Heart right ventricle (tissue), 16 donors: Measurements from ENCODE around the gene NMBR. TPM values are rescaled to one million over a fixed set of nuclear protein-coding genes. Genes with fewer than 3 reads are reported as not detected.

Experiments
- ATAC-seq, 8 donors: fragments of 200-7000 bp; cut with Tn5 transposase; one replicate each; pipeline ENCODE4 v1.9.1; 2020; ENCODE audit warnings: mild to moderate bottlenecking in 8 of 8, moderate library complexity in 8 of 8, moderate number of reproducible peaks in 1 of 8
- DNase-seq, 2 donors: peaks; one replicate each; pipeline ENCODE4 v3.0.0-alpha.2; 2020
- H3K27ac ChIP-seq, 10 donors: fragments of 200-600 bp; sonication (generic) in 2 of 10; one replicate each; pipeline versions ENCODE4 v1.5.0 to v1.8.0; 2020 to 2022; ENCODE audit warnings: mild to moderate bottlenecking in 3 of 10
- H3K27me3 ChIP-seq, 7 donors: fragments of 200-600 bp; one replicate each; pipeline ENCODE4 v1.8.0; 2021 to 2022; ENCODE audit warnings: mild to moderate bottlenecking in 2 of 7
- H3K36me3 ChIP-seq, 9 donors: fragments of 200-600 bp; sonication (generic) in 1 of 9; one replicate each; pipeline versions ENCODE4 v1.5.0 to v1.8.0; 2020 to 2022; ENCODE audit warnings: mild to moderate bottlenecking in 2 of 9
- H3K4me1 ChIP-seq, 9 donors: fragments of 200-600 bp; sonication (generic) in 1 of 9; one replicate each; pipeline versions ENCODE4 v1.5.0 to v1.8.0; 2020 to 2022; ENCODE audit warnings: mild to moderate bottlenecking in 4 of 9
- H3K4me3 ChIP-seq, 10 donors: fragments of 200-600 bp; sonication (generic) in 2 of 10; one replicate each; pipeline versions ENCODE4 v1.5.0 to v1.8.0; 2020 to 2022; ENCODE audit warnings: mild to moderate bottlenecking in 7 of 10, moderate library complexity in 2 of 10
- H3K9me3 ChIP-seq, 11 donors: fragments of 200-600 bp in 10 of 11; sonication (generic) in 2 of 11; one replicate each; pipeline versions ENCODE4 v1.5.0 to v1.8.0; 2013 to 2022; ENCODE audit warnings: mild to moderate bottlenecking in 2 of 11, control low read depth in 1 of 11, moderate library complexity in 1 of 11
- CTCF ChIP-seq, 9 donors: fragments of 200-600 bp; sonication (generic) in 2 of 9; IDR thresholded peaks; one replicate each; pipeline versions ENCODE4 v1.5.0 to v1.8.0; 2021 to 2022; ENCODE audit warnings: antibody characterized with exemption in 9 of 9, mild to moderate bottlenecking in 5 of 9, moderate library complexity in 1 of 9
- WGBS, 2 donors: extraction: QIAGEN DNeasy Blood & Tissue Kit; methylation state at CpG; one replicate each; pipeline ENCODE4 v1.1.7; 2013; ENCODE audit warnings: inconsistent platforms in 1 of 2; 5-methylcytosine and 5-hydroxymethylcytosine counted together
- intact Hi-C, 10 donors: fragments of 100-400 bp; cut with DNase I; formaldehyde crosslinking; loops; one replicate each; pipeline versions ENCODE4 v1.11.1 to v1.14.2; 2022
- polyA plus RNA-seq, 2 donors: library from polyadenylated mRNA; stranded (reverse); fragments of 200-250 nt; gene quantifications; one replicate each; pipeline ENCODE4 v1.2.3, GENCODE V29; 2013
- total RNA-seq, 10 donors: library from RNA; stranded (reverse); fragmentation: NEBNext Ultra II Directional in 3 of 10; extraction: Animal tissue kit (Norgen Biotek cat#: 25700) in 3 of 10; gene quantifications; one replicate each; pipeline versions ENCODE4 v1.2.1 to v1.2.4, GENCODE V29; 2021 to 2023
- donor health status: Arrhythmogenic right ventricular cardiomyopathy.
- donor health status: ischemic (EF 13 %, LVEDD 7.1; RV severe dilation, severe dysfunction).
- donor health status: healthy with polysubstance abuse.
- donor health status: DM: no; HTN: yes; CAD: no.
- donor health status: DM: no; HTN: no; CAD: no.
- donor health status: ischemic (EF 25% LVEDD 6.9; RV normal size, moderate dysfunction).
- donor health status: ischemic (EF 25% LVEDD 5.7; RV mildly dilated, moderate dysfunction).
- donor health status: healthy.
- donor health status: DM: yes; HTN: yes; CAD: no.
- donor health status: Ischemic cardiomyopathy.
- donor health status: ischemic (EF 35%, LVEDD 5.7; RV mildly dilated, moderate dysfunction).
- donor health status: nonischemic (EF 11% LVEDD 7.7; RV severe dilation, severe dysfunction).
- donor health status: DM: yes; HTN: yes; CAD: no.
- donor health status: PGD.
- donor health status: ischemic (EF 29% LVEDD 5.4; RV normal size, mild dysfunction).
- donor health status: nonischemic (EF 23%, LVEDD 6.1; RV moderate dilation, normal function).

The NMBR gene
- total and polyA plus RNA-seq, 12 donors = not detected

DNA sequence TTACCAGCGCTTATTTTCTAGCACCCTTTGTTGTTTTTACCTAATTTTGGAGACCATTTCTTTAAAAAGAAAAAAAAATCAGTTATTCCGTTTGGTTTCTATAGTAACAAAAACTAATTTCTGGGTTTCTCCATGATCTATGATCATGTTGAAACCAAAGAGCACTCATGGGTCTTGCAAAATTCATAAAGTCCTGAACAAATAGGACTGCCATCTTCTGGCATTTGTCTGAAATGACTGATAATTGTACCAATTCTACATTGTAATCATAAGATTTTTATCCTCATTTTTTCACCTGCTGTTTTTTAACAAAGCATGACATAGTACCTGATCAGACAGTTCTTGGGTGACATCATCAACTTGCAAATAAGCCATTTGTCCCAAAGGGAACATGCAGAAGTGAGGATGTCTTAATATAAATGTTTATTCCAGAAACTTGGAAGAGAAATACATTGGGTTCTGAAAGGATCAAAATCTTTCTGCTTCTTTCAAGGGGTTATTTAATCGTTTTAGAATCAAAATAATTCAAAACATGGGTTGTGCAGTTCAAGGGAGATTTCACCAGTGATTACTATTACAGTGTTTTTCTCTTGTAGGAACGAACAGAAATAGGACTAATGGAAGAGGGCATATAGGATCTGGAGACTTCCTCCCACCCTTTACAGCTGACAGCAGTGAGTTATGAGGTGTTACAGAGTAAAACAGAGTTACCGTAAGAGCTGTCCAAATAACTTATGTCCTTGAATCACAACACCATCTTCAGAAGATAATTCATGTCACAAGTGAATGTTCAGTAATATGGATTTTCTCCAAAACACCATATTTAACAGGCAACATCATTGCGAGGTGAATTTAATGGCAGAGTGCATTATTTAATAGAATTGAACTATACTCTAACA is 101.3 kb downstream of the NMBR start:
- 48 to 53% methylated on average over 6 of the region's 6 CpGs for WGBS, 2 donors
- no peak for DNase-seq
- no peaks in the 10 kb centered on the region for H3K36me3 ChIP-seq
- H3K4me1 ChIP-seq = no peaks in the 10 kb centered on the region
- H3K9me3 ChIP-seq = peaks cover 0 to 12% (median 4%) of the 10 kb centered on the region in 11 donors
- TF ChIP-seq CTCF (IDR thresholded peaks at IDR 0.05) = peak in 4 of 9 donors; percentile 11 to 29 (median 14)
- intact Hi-C loops = no loop called here
- H3K27ac ChIP-seq = no peak overlapping the region
- no peak for ATAC-seq
- H3K4me3 ChIP-seq = no peak overlapping the region
- H3K27me3 ChIP-seq = peaks cover 0 to 10% (median 0%) of the 10 kb centered on the region in 7 donors

DNA sequence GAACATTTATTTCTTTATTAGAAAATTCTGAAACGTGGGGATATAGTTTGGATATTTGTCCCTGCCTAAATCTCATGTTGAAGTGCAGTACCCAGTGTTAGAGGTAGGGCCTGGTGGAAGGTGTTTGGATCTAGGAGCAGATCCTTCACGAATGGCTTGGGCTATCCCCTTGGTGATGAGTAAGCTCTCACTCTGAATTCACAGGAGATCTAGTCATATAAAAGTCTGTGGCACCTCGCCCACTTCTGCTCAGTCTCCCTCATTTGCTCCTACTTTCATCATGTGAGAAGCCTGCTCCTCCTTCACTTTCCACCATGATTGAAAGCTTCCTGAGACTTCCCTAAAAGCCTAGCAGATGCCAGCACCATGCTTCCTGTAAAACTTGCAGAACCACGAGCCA is 111.0 kb downstream of the NMBR start:
- 65 to 74% methylated on average over 4 of the region's 4 CpGs for WGBS, 2 donors
- H3K27ac ChIP-seq = no peak overlapping the region
- H3K4me3 ChIP-seq = no peak overlapping the region
- H3K9me3 ChIP-seq = peaks cover 0 to 5% (median 0%) of the 10 kb centered on the region in 11 donors
- H3K27me3 ChIP-seq = no peaks in the 10 kb centered on the region
- H3K4me1 ChIP-seq = no peaks in the 10 kb centered on the region
- H3K36me3 ChIP-seq = no peaks in the 10 kb centered on the region
- DNase-seq = no peak
- ATAC-seq = no peak
- intact Hi-C loops = no loop called here
- TF ChIP-seq CTCF (IDR thresholded peaks at IDR 0.05) = no peak

DNA sequence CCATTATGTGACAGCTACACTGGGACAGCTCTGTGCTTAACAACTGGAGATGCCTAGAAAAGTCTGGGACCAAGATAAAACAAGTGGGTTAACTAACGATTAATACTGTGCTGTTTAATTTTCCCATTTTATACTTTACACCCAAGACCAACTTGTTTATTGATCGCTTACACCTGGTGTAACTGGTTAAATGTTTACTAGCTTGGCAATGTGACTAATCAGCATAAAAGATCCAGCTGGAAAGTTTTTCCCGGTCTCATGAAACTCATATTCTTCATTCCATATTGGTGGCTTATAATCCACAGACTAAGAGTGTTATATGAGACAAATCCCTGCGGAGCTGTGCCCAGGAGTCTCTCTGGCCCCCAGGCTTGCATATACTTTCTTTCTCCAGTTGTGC is 115.9 kb downstream of the NMBR start:
- 90% methylated on average over 4 of the region's 4 CpGs for WGBS, 2 donors
- no peaks in the 10 kb centered on the region for H3K36me3 ChIP-seq
- H3K4me1 ChIP-seq = no peaks in the 10 kb centered on the region
- DNase-seq (no peak), ATAC-seq (no peak)
- H3K9me3 ChIP-seq = peaks cover 0 to 11% (median 0%) of the 10 kb centered on the region in 11 donors
- TF ChIP-seq CTCF (IDR thresholded peaks at IDR 0.05) = no peak
- no peak overlapping the region for H3K27ac ChIP-seq
- intact Hi-C loops = loop anchor here in 1 of 10 donors (5.0 kb wide), 1 partner anchor 401 kb away; no protein-coding TSS in a partner anchor
- no peak overlapping the region for H3K4me3 ChIP-seq
- no peaks in the 10 kb centered on the region for H3K27me3 ChIP-seq

DNA sequence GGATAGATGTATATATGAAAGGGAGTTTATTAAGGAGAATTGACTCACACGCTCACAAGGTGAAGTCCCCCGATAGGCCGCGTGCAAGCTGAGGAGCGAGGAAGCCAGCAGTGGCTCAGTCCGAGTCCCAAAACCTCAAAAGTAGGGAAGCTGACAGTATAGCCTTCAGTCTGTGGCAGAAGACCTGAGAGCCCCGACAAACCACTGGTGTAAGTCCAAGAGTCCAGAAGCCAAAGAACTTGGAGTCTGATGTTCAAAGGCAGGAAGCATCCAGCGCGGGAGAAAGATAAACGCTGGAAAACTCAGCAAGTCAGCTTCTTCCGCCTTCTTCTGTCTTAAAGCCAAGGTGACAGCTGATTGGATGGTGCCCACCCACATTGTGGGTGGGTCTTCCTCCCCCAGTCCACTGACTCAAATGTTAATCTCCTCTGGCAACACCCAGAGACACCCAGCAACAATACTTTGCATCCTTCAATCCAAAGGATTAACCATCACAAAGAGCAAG is 116.8 kb downstream of the NMBR start:
- ATAC-seq = no peak

More for the DNA sequence above, 116.8 kb downstream of the NMBR start:
- Histone ChIP-seq H3K9me3 (peaks cover 0 to 11% (median 0%) of the 10 kb centered on the region in 11 donors), H3K27ac (no peak overlapping the region), H3K4me3 (no peak overlapping the region), H3K36me3 (no peaks in the 10 kb centered on the region), H3K4me1 (no peaks in the 10 kb centered on the region), H3K27me3 (no peaks in the 10 kb centered on the region)
- 57 to 62% methylated on average over 11 of the region's 11 CpGs for WGBS, 2 donors
- no peak for DNase-seq
- intact Hi-C loops = loop anchor here in 1 of 10 donors (5.0 kb wide), 1 partner anchor 402 kb away; no protein-coding TSS in a partner anchor
- TF ChIP-seq CTCF (IDR thresholded peaks at IDR 0.05) = no peak
